Activated naive CD8-positive, alpha-beta T cell (primary cell): Measurements from ENCODE around the gene SLC10A2.

Source experiments
- H3K27ac Mint-ChIP-seq: one replicate; pipeline ENCODE4 v1.8.0; 2021; ENCODE audit warnings: mixed read lengths
- H3K27me3 Mint-ChIP-seq: one replicate; pipeline ENCODE4 v1.8.0; 2021; ENCODE audit warnings: mixed read lengths
- H3K36me3 Mint-ChIP-seq: one replicate; pipeline ENCODE4 v1.8.0; 2021; ENCODE audit warnings: mixed read lengths
- H3K4me1 Mint-ChIP-seq: one replicate; pipeline ENCODE4 v1.8.0; 2021; ENCODE audit warnings: low read depth, mixed read lengths
- H3K4me3 Mint-ChIP-seq: one replicate; pipeline ENCODE4 v1.8.0; 2021; ENCODE audit warnings: mild to moderate bottlenecking, mixed read lengths
- H3K9me3 Mint-ChIP-seq: one replicate; pipeline ENCODE4 v1.8.0; 2021; ENCODE audit warnings: low read depth, mixed read lengths

SLC10A2 gene

DNA sequence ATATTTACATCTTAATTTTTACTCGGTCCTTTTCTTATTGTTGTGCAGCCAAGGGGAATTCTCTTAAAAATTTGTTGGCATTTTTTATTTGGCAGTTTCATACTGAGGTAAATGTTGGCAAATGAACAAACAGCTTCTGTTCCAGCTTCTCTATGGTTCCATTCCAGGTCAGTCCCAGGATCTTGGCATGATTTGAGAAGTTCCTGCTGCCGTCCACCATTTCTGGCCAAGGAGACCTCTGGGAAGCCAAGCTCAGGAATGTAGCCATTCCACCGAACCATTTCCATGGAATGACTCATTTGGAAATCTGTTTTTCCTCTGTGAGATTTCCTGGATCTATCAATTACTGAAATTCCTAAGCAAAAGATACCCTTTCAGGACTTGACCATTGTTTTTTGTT lies 43.9 kb downstream of the SLC10A2 start:
- Mint-ChIP-seq H3K36me3 (no peaks in the 10 kb centered on the region), H3K9me3 (peaks cover 11% of the 10 kb centered on the region), H3K4me1 (no peaks in the 10 kb centered on the region), H3K4me3 (no peak overlapping the region), H3K27me3 (peaks cover 5% of the 10 kb centered on the region), H3K27ac (no peak overlapping the region)

DNA sequence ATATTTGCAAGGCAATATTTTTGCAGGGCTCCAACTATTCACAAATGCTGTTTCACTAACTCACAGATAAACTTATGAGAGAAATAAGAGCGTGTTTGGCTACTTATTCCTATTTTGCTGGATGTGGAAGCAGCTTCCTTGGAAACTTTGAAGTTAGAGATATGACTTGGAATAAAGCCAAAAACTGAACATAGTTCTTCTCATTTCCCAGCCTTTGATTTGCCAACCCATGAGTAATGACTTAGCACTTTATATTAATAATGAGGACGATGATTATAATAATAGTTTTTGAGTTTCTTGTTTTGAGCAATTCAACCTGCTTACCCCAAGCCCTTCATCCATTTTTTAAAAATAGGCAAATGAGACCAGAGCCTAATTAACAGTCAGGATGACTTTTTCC lies 47.7 kb downstream of the SLC10A2 start:
- Mint-ChIP-seq H3K27me3 (peaks cover 5% of the 10 kb centered on the region), H3K36me3 (no peaks in the 10 kb centered on the region), H3K9me3 (no peaks in the 10 kb centered on the region), H3K4me3 (no peak overlapping the region), H3K4me1 (no peaks in the 10 kb centered on the region), H3K27ac (no peak overlapping the region)

DNA sequence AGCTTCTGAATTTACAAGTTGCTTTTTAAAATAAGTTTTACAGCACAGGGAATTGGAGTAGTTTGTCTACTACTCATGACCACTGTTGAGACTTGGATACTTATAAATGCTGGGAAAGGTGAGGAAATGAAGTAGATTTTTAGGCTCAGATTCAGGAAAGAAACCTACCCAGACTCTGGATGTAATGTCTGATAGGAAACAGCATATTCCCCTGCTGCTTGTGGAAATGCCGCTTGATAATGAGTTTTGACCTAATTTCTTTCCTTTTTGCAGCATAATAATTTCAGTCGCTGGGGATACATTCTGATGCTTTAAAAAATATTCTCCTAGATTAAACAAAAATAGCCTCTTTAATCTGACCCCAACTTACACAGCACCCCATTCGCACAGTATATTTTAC lies 53.6 kb downstream of the SLC10A2 start:
- Mint-ChIP-seq H3K4me3 (no peak overlapping the region), H3K4me1 (no peaks in the 10 kb centered on the region), H3K9me3 (no peaks in the 10 kb centered on the region), H3K27ac (no peak overlapping the region), H3K27me3 (no peaks in the 10 kb centered on the region), H3K36me3 (no peaks in the 10 kb centered on the region)

DNA sequence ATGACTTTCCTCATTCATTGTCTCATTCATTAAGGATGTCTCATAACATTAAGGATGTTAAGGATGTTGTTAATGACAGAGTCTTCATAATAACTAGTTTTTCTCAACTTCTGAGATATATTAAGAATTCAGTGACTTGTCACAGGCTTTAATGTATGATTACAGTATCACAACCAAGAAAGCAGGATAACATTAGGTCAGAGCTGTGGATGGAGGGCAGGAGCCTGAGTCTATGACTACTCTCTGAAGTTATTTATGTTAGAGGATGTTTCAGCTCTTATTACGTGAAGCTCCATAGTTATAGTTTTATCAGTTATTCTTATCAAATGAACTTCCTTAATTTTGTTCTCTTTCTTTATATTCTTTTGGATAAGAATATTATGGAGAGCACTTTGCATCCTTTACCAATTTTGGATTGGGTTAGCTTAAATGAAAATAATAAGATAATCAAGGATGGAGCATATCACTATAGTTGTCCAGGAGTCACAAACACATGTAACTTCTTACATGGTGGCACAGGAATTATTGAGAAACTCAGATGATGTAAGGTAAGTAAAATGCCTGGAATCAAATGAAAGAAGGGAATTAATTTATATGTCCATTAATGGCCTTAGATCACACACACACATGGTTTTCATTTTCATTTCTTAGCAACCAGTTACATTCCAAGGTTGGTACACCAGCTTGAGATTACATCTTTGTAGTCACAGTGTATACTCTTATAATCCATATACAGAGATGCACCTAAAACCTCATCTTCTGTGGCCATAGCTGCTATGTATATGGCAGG lies 57.0 kb downstream of the SLC10A2 start:
- Mint-ChIP-seq H3K4me1 (no peaks in the 10 kb centered on the region), H3K4me3 (no peak overlapping the region), H3K27ac (no peak overlapping the region)

DNA sequence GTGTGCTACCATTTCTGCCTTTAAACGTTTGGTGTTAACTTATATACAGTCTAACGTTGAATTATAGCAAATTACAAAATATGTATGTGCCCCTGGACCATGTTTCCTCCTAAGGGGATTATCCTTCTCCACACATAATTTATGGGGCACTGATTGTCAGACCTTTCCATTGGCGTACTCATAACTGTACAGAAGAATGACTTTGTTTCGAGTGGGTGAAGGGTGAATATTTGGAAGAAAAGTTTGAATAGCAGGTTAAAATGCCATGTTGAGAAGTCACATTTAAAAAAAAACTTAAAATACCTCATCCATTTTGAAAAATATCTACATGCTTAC lies 58.8 kb downstream of the SLC10A2 start:
- Mint-ChIP-seq H3K27me3 (no peaks in the 10 kb centered on the region), H3K4me1 (no peaks in the 10 kb centered on the region), H3K4me3 (no peak overlapping the region), H3K9me3 (no peaks in the 10 kb centered on the region), H3K36me3 (no peaks in the 10 kb centered on the region), H3K27ac (no peak overlapping the region)

More for the DNA sequence above, 57.0 kb downstream of the SLC10A2 start:
- no peaks in the 10 kb centered on the region for H3K36me3 Mint-ChIP-seq
- H3K27me3 Mint-ChIP-seq, result no peaks in the 10 kb centered on the region
- no peaks in the 10 kb centered on the region for H3K9me3 Mint-ChIP-seq

DNA sequence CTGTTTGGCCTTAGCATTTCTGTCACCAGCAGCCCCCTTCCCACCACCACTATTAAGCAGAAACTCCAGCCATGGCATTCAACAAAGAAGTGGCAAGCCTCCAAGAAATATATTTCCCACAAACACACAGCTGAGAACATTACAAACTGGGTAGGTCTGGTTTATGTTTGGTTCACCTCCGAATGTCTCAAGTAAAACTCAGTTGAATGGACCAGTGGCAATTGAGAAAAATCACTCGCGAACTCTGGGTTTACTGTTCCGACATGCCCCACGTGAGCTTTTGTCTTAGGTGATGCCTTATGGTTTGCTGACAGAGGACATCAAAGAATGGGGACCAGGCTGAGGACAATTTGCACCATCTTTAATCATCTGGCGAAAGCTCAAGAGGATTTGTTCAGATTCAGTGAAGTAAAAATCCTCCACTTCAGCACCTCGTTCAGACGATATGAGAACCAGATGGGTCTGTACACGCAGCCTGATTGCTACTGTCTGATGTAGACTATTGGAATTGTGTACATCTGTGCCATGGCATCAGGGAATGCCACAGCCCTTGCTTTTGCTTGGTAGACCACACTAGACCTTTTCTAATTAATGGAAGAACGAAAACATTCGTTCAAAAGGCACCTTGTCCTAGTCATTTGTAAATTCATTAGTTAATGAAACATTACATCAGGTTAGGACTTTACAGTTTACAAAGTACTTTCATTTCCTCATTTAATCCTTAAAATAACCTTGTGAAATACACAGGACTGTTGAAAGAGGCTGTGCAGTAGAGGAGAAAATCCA lies 59.4 kb downstream of the SLC10A2 start:
- Mint-ChIP-seq H3K4me1 (no peaks in the 10 kb centered on the region), H3K36me3 (no peaks in the 10 kb centered on the region), H3K27ac (no peak overlapping the region)

DNA sequence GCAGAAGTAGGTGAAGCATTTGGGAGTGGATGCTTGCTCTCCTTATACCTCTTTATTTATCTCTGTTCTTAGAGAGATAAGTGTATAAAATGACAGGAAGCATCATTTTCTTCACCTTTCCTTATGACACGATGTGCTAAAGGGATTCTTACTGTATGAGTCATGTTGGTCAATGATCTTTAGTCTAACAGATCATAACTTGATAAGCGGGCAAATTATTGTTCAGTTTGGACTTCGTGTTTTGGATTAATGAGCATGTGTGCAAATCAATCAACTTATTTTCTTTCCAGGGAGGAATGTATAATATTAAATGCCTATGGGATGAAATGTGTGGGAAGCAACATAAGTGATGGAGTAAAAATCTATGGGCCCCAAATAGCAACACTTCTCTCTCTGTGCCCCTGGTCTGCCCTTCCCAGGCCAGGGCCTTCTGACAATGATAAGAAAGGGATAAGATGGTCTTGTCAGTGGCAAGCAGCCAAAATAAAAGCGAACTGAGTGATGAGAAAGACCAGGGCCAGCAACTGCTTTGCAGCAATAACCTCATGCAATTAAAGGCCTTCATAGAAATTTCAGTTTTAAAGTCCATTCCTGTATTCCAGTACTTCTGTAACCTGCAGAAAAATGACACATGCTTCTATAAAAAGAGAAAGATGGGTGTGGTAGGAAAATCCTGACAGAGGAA lies 61.4 kb downstream of the SLC10A2 start:
- Mint-ChIP-seq H3K9me3 (no peaks in the 10 kb centered on the region), H3K4me3 (no peak overlapping the region), H3K27me3 (no peaks in the 10 kb centered on the region), H3K4me1 (no peaks in the 10 kb centered on the region), H3K27ac (no peak overlapping the region), H3K36me3 (no peaks in the 10 kb centered on the region)

More for the DNA sequence above, 59.4 kb downstream of the SLC10A2 start:
- Mint-ChIP-seq H3K27me3 (no peaks in the 10 kb centered on the region), H3K9me3 (no peaks in the 10 kb centered on the region), H3K4me3 (no peak overlapping the region)

DNA sequence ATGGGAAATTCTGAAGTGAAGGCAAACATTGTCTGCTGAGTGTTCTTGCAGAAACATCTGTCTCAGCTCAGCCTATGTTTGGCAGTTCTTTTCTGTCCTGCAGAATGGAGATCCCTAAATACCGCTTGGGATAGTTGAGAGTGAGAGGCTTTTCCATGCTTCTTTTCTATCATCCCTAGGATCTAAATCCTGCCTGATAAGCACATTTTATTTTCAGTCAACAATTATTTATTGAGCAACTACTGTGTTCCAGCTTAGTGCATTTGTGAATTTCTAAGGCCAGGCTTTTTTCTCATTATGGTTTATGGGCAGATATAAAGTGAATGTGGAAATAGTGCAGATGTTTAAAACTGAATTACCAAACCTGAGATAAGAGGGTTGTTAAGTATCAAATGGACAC lies 62.6 kb downstream of the SLC10A2 start:
- no peaks in the 10 kb centered on the region for H3K9me3 Mint-ChIP-seq

DNA sequence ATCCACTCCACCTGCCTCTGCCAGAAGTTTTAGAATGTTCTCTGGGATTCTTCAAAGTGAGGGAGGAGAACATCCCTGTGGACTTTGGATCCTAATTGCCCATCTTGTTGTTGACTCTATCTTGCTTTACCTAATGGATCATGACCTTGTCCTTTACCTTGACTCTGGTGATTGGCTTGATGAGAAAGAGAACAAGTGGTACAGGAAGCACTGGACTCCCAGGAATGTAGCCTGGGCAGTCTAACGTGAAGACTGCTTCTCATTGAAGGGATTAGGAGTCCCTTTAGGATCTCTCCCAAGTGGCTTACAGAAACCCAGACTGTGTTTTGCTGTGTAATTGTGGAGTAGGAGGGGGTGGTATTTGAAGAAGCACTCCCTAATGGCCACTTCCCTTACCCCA lies 63.9 kb downstream of the SLC10A2 start:
- Mint-ChIP-seq H3K4me1 (no peaks in the 10 kb centered on the region), H3K36me3 (no peaks in the 10 kb centered on the region), H3K27ac (no peak overlapping the region), H3K9me3 (no peaks in the 10 kb centered on the region), H3K27me3 (no peaks in the 10 kb centered on the region), H3K4me3 (no peak overlapping the region)

More for the DNA sequence above, 62.6 kb downstream of the SLC10A2 start:
- no peaks in the 10 kb centered on the region for H3K27me3 Mint-ChIP-seq
- H3K4me1 Mint-ChIP-seq, result no peaks in the 10 kb centered on the region
- no peaks in the 10 kb centered on the region for H3K36me3 Mint-ChIP-seq
- H3K27ac Mint-ChIP-seq, result no peak overlapping the region
- no peak overlapping the region for H3K4me3 Mint-ChIP-seq

DNA sequence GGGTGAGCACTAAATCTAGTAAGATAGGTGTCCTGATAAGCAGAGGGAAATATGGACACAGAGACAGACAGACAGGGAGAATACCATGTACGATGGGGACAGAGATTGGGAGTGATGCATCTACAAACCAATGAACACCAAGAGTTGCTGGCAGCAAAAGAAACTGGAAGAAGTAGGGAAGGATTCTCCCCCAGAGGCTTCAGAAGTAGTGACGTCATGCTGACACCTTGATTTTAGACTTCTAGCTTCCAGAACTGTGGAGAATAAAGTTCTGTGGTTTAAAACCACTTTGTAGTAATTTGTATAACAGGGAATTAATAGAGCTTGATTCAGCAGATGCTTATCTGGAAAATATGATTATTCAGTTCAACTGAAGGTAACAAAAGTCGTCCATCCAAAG lies 66.1 kb downstream of the SLC10A2 start:
- no peak overlapping the region for H3K27ac Mint-ChIP-seq
- H3K27me3 Mint-ChIP-seq, result no peaks in the 10 kb centered on the region
- no peaks in the 10 kb centered on the region for H3K9me3 Mint-ChIP-seq
- H3K36me3 Mint-ChIP-seq, result no peaks in the 10 kb centered on the region
- H3K4me1 Mint-ChIP-seq, result no peaks in the 10 kb centered on the region
- H3K4me3 Mint-ChIP-seq, result no peak overlapping the region

DNA sequence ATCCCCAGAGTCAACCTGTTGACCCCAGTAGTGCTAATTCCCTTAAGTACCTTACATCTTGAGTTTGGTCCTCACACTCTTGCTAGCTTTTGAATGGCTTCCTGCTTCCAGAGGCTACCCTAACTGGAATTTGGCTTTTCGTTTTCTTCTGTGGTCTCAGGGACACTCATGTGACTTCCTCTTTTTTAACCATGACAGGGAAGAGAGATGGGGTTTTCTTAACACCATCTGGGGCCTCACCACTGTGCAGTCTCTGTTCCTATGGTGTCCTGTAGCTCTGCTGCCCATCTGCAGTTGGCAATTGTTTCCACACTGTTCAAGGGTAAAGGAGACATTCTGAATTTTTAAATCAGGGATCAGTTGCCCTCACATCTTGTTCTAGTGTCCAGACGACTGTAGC lies 66.7 kb downstream of the SLC10A2 start:
- Mint-ChIP-seq H3K27ac (no peak overlapping the region), H3K4me3 (no peak overlapping the region), H3K36me3 (no peaks in the 10 kb centered on the region), H3K4me1 (no peaks in the 10 kb centered on the region), H3K27me3 (no peaks in the 10 kb centered on the region), H3K9me3 (no peaks in the 10 kb centered on the region)
